ENCODE results near the gene LIPK.

The LIPK gene

GRCh38 chr10:88759366-88760101 lies 53.5 kb downstream of the LIPK start, which contains the start of gene LIPN:
TSS of gene LIPN (plus strand) at chr10:88760020. CDS start at chr10:88761406, 1,386 bp downstream.
- Histone ChIP-seq H3K9me3 (ENCODE audit: control insufficient read depth, low read length) (no peaks in the 10 kb centered on the region), H3K36me3 (ENCODE audit: control insufficient read depth, insufficient read depth, low read length) (no peaks in the 10 kb centered on the region), H3K4me1 (ENCODE audit: control insufficient read depth, insufficient read depth, low read length) (no peaks in the 10 kb centered on the region), H3K27me3 (ENCODE audit: control insufficient read depth, insufficient read depth, low read length) (no peaks in the 10 kb centered on the region), H3K4me3 (ENCODE audit: low read length) (no peak within 1 kb of the TSS), H3K9ac (ENCODE audit: low read length) (no peak within 1 kb of the TSS)

DNA sequence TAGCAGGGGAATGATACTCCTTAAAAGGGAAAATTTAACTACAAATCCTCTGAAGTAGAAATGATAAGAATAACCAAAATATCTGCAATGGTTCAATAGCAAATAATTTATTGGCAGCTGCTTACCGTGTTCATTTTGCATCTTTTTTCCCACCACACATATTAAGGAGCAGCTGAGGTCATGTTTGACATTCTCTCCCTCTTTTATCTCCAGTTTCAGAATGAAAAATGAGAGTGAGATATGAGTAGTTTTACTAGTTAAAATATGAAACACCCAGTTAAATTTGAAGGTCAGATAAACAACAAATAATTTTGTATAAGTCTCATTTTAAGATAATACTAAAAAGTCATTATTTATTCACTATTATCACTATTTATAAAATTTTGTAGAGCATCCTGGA lies 56.9 kb downstream of the LIPK start:
- Histone ChIP-seq H3K4me3 (ENCODE audit: low read length) (no peak overlapping the region), H3K9ac (ENCODE audit: low read length) (no peak overlapping the region), H3K9me3 (ENCODE audit: control insufficient read depth, low read length) (no peaks in the 10 kb centered on the region), H3K4me1 (ENCODE audit: control insufficient read depth, insufficient read depth, low read length) (no peaks in the 10 kb centered on the region), H3K27me3 (ENCODE audit: control insufficient read depth, insufficient read depth, low read length) (no peaks in the 10 kb centered on the region), H3K36me3 (ENCODE audit: control insufficient read depth, insufficient read depth, low read length) (no peaks in the 10 kb centered on the region)

GRCh38 chr10:88763441-88763840 lies 57.4 kb downstream of the LIPK start:
- Histone ChIP-seq H3K4me3 (ENCODE audit: low read length) (no peak overlapping the region), H3K4me1 (ENCODE audit: control insufficient read depth, insufficient read depth, low read length) (no peaks in the 10 kb centered on the region), H3K9me3 (ENCODE audit: control insufficient read depth, low read length) (no peaks in the 10 kb centered on the region), H3K27me3 (ENCODE audit: control insufficient read depth, insufficient read depth, low read length) (no peaks in the 10 kb centered on the region), H3K36me3 (ENCODE audit: control insufficient read depth, insufficient read depth, low read length) (no peaks in the 10 kb centered on the region), H3K9ac (ENCODE audit: low read length) (no peak overlapping the region)

- Histone ChIP-seq H3K27me3 (ENCODE audit: control insufficient read depth, insufficient read depth, low read length) (no peaks in the 10 kb centered on the region), H3K36me3 (ENCODE audit: control insufficient read depth, insufficient read depth, low read length) (no peaks in the 10 kb centered on the region), H3K9me3 (ENCODE audit: control insufficient read depth, low read length) (no peaks in the 10 kb centered on the region), H3K9ac (ENCODE audit: low read length) (no peak overlapping the region), H3K4me1 (ENCODE audit: control insufficient read depth, insufficient read depth, low read length) (no peaks in the 10 kb centered on the region), H3K4me3 (ENCODE audit: low read length) (no peak overlapping the region)
Measured at GRCh38 chr10:88764110-88764509, 58.1 kb downstream of the LIPK start.

DNA sequence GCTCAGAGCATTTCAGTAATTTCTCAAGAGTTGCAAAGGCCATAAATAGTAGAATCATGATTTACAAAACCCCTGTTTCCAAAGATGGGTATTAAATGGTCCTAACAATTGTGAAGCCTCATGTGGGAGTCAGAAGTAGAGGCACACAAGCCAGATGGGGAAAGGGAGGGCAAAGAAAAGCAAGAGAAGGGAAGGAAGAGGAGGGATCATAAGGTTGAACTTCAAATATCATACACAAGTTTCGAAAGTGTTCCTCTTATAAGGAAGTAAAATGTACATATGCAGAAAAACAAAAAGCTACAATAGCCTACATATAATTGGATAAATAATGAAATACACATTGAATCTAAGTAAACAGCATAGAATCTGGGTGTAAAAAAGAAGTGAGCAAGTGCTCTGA lies 59.8 kb downstream of the LIPK start:
- no peak overlapping the region for H3K9ac ChIP-seq (ENCODE audit: low read length)
- H3K4me3 ChIP-seq (ENCODE audit: low read length) = no peak overlapping the region
- no peaks in the 10 kb centered on the region for H3K4me1 ChIP-seq (ENCODE audit: control insufficient read depth, insufficient read depth, low read length)
- no peaks in the 10 kb centered on the region for H3K36me3 ChIP-seq (ENCODE audit: control insufficient read depth, insufficient read depth, low read length)
- no peaks in the 10 kb centered on the region for H3K9me3 ChIP-seq (ENCODE audit: control insufficient read depth, low read length)
- no peaks in the 10 kb centered on the region for H3K27me3 ChIP-seq (ENCODE audit: control insufficient read depth, insufficient read depth, low read length)

GRCh38 chr10:88769384-88769783 lies 63.3 kb downstream of the LIPK start:
- H3K9ac ChIP-seq (ENCODE audit: low read length) = no peak overlapping the region

DNA sequence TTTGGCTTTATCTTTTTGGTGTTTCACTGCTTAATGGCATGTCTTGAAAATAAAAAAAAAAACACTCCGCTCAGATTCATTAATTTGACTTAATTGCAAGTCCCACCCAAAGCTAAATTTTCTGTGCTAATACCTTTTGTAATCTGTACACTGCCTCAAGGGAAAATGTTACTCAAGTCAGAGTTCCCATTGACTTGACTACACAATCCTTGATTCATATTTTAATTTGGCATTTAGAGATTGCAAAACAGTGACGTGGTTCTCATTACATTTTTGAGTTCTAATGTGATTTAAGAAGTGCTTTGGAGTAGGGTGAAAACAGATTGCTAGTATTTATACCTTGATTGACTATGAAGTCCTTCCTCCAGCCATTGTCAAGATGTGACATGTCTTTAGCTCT lies 75.2 kb downstream of the LIPK start:
- Histone ChIP-seq H3K27me3 (ENCODE audit: control insufficient read depth, insufficient read depth, low read length) (no peaks in the 10 kb centered on the region), H3K36me3 (ENCODE audit: control insufficient read depth, insufficient read depth, low read length) (no peaks in the 10 kb centered on the region), H3K9ac (ENCODE audit: low read length) (no peak overlapping the region), H3K4me3 (ENCODE audit: low read length) (no peak overlapping the region), H3K9me3 (ENCODE audit: control insufficient read depth, low read length) (no peaks in the 10 kb centered on the region), H3K4me1 (ENCODE audit: control insufficient read depth, insufficient read depth, low read length) (no peaks in the 10 kb centered on the region)

More at GRCh38 chr10:88769384-88769783, 63.3 kb downstream of the LIPK start:
- H3K4me3 ChIP-seq (ENCODE audit: low read length) = no peak overlapping the region
- no peaks in the 10 kb centered on the region for H3K4me1 ChIP-seq (ENCODE audit: control insufficient read depth, insufficient read depth, low read length)
- H3K9me3 ChIP-seq (ENCODE audit: control insufficient read depth, low read length) = no peaks in the 10 kb centered on the region
- H3K27me3 ChIP-seq (ENCODE audit: control insufficient read depth, insufficient read depth, low read length) = no peaks in the 10 kb centered on the region
- H3K36me3 ChIP-seq (ENCODE audit: control insufficient read depth, insufficient read depth, low read length) = no peaks in the 10 kb centered on the region

GRCh38 chr10:88782222-88782621 lies 76.2 kb downstream of the LIPK start:
- H3K9ac ChIP-seq (ENCODE audit: low read length) = no peak overlapping the region
- no peaks in the 10 kb centered on the region for H3K4me1 ChIP-seq (ENCODE audit: control insufficient read depth, insufficient read depth, low read length)
- H3K27me3 ChIP-seq (ENCODE audit: control insufficient read depth, insufficient read depth, low read length) = no peaks in the 10 kb centered on the region
- no peaks in the 10 kb centered on the region for H3K9me3 ChIP-seq (ENCODE audit: control insufficient read depth, low read length)
- no peak overlapping the region for H3K4me3 ChIP-seq (ENCODE audit: low read length)
- H3K36me3 ChIP-seq (ENCODE audit: control insufficient read depth, insufficient read depth, low read length) = no peaks in the 10 kb centered on the region

GRCh38 chr10:88783724-88784123 lies 77.7 kb downstream of the LIPK start:
- Histone ChIP-seq H3K9ac (ENCODE audit: low read length) (no peak overlapping the region), H3K36me3 (ENCODE audit: control insufficient read depth, insufficient read depth, low read length) (no peaks in the 10 kb centered on the region), H3K4me1 (ENCODE audit: control insufficient read depth, insufficient read depth, low read length) (no peaks in the 10 kb centered on the region), H3K27me3 (ENCODE audit: control insufficient read depth, insufficient read depth, low read length) (no peaks in the 10 kb centered on the region), H3K4me3 (ENCODE audit: low read length) (no peak overlapping the region), H3K9me3 (ENCODE audit: control insufficient read depth, low read length) (no peaks in the 10 kb centered on the region)

GRCh38 chr10:88786032-88786770 lies 80.2 kb downstream of the LIPK start:
- Histone ChIP-seq H3K4me3 (ENCODE audit: low read length) (no peak overlapping the region), H3K9me3 (ENCODE audit: control insufficient read depth, low read length) (no peaks in the 10 kb centered on the region), H3K4me1 (ENCODE audit: control insufficient read depth, insufficient read depth, low read length) (no peaks in the 10 kb centered on the region), H3K9ac (ENCODE audit: low read length) (no peak overlapping the region), H3K27me3 (ENCODE audit: control insufficient read depth, insufficient read depth, low read length) (no peaks in the 10 kb centered on the region), H3K36me3 (ENCODE audit: control insufficient read depth, insufficient read depth, low read length) (no peaks in the 10 kb centered on the region)

- no peaks in the 10 kb centered on the region for H3K36me3 ChIP-seq (ENCODE audit: control insufficient read depth, insufficient read depth, low read length)
- H3K9ac ChIP-seq (ENCODE audit: low read length) = no peak overlapping the region
- H3K27me3 ChIP-seq (ENCODE audit: control insufficient read depth, insufficient read depth, low read length) = no peaks in the 10 kb centered on the region
- H3K9me3 ChIP-seq (ENCODE audit: control insufficient read depth, low read length) = no peaks in the 10 kb centered on the region
- no peak overlapping the region for H3K4me3 ChIP-seq (ENCODE audit: low read length)
- H3K4me1 ChIP-seq (ENCODE audit: control insufficient read depth, insufficient read depth, low read length) = no peaks in the 10 kb centered on the region
Measured at GRCh38 chr10:88787463-88787862, 81.4 kb downstream of the LIPK start.

DNA sequence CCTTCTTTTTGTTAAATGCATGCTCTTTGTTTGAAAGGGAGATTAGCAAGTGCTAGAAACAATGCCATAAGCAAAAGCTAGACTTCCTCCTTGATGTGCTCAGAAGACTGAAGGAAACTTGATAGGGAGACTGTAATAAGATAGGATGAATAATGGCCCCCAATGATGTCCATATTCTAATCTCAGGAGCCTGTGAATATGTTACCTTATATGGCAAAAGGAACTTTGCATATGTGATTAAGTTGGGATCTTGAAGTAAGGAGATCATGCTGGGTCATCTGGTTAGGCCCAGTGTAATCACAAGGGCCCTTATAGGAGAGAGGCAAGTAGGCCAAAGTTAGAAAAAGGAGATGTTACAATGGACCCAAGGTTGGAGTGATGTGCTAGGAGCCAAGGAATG lies 82.9 kb downstream of the LIPK start:
- Histone ChIP-seq H3K9me3 (ENCODE audit: control insufficient read depth, low read length) (no peaks in the 10 kb centered on the region), H3K4me3 (ENCODE audit: low read length) (no peak overlapping the region), H3K27me3 (ENCODE audit: control insufficient read depth, insufficient read depth, low read length) (no peaks in the 10 kb centered on the region), H3K36me3 (ENCODE audit: control insufficient read depth, insufficient read depth, low read length) (no peaks in the 10 kb centered on the region), H3K4me1 (ENCODE audit: control insufficient read depth, insufficient read depth, low read length) (no peaks in the 10 kb centered on the region), H3K9ac (ENCODE audit: low read length) (no peak overlapping the region)
